Measurements from ENCODE around the gene ACP7.

Gene ACP7

DNA sequence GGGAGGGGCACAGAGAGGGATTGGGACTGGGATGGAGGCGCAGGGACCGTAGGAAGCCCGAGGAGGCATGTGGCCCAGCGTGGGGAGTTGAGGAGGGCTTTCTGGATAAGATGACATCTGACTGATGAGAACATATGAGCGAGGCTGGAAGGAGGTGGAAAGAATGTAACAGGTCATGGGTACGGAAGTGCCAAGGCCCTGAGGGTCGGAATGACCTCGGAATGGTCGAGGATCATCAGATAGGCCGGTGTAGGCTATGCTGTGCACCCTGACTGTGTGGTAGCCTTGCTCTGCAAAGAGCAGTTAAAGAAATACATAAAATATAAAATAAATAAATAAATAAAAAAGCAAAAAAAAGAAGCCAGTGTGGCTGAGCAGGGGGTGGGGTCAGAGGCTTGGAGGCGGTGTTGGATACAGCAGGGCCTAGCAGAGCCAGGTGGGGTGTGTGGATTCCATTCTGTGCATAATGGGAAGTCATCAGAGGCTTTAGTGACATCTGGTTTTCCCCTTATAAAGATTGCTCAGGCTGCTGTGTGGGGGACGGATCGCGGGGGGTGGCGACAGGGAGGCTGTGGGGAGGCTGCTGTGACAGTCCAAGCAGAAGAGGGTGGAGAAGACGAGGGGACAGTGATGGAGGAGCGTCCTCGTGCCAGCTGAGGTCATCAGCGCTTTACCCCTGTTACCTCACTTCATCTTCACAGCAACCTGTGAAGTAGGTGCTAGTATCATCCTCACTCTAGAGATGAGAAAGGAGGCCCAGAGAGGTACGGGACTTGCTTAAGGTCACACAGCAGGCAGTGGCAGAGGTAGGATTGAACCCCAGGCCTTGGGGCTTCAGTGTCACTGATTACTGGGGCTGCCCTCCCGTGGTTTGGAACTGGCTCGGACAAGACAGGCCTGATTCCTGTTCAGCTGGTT is 46.4 kb downstream of the ACP7 start:
- ATAC-seq: no peak
- TF ChIP-seq ZFP30 (CRISPR knock-in tag; IDR thresholded peaks at IDR 0.05) (no peak), ARNTL (CRISPR knock-in tag; IDR thresholded peaks at IDR 0.05; ENCODE audit: borderline replicate concordance, low read depth) (no peak), PPARA (CRISPR knock-in tag; IDR thresholded peaks at IDR 0.05; ENCODE audit: borderline replicate concordance) (no peak), RARB (CRISPR knock-in tag; IDR thresholded peaks at IDR 0.05) (no peak), POU6F1 (CRISPR knock-in tag; IDR thresholded peaks at IDR 0.05; ENCODE audit: borderline replicate concordance, low read depth) (no peak), ISL1 (CRISPR knock-in tag; IDR thresholded peaks at IDR 0.05) (no peak), TOX (CRISPR knock-in tag; IDR thresholded peaks at IDR 0.05; ENCODE audit: borderline replicate concordance) (no peak), ZC3H10 (CRISPR knock-in tag; IDR thresholded peaks at IDR 0.05) (no peak), BACH2 (CRISPR knock-in tag; IDR thresholded peaks at IDR 0.05; ENCODE audit: borderline replicate concordance) (no peak), ESRRG (CRISPR knock-in tag; IDR thresholded peaks at IDR 0.05) (no peak), ZFP3 (CRISPR knock-in tag; IDR thresholded peaks at IDR 0.05) (no peak), ZNF565 (CRISPR knock-in tag; conservative IDR thresholded peaks at IDR 0.05; ENCODE audit: low read depth) (no peak), OSR1 (CRISPR knock-in tag; IDR thresholded peaks at IDR 0.05) (no peak), TSHZ2 (CRISPR knock-in tag; IDR thresholded peaks at IDR 0.05) (no peak)

GRCh38 chr19:39131255-39131755 is 47.1 kb downstream of the ACP7 start:
- TF ChIP-seq ZFP3 (CRISPR knock-in tag; IDR thresholded peaks at IDR 0.05) (no peak), OSR1 (CRISPR knock-in tag; IDR thresholded peaks at IDR 0.05) (no peak), ZNF565 (CRISPR knock-in tag; conservative IDR thresholded peaks at IDR 0.05; ENCODE audit: low read depth) (no peak), TOX (CRISPR knock-in tag; IDR thresholded peaks at IDR 0.05; ENCODE audit: borderline replicate concordance) (no peak), TCF4 (CRISPR knock-in tag; IDR thresholded peaks at IDR 0.05; ENCODE audit: borderline replicate concordance) (no peak), GLIS3 (CRISPR knock-in tag; IDR thresholded peaks at IDR 0.05) (no peak)
- TF ChIP-seq, protein P1, sequence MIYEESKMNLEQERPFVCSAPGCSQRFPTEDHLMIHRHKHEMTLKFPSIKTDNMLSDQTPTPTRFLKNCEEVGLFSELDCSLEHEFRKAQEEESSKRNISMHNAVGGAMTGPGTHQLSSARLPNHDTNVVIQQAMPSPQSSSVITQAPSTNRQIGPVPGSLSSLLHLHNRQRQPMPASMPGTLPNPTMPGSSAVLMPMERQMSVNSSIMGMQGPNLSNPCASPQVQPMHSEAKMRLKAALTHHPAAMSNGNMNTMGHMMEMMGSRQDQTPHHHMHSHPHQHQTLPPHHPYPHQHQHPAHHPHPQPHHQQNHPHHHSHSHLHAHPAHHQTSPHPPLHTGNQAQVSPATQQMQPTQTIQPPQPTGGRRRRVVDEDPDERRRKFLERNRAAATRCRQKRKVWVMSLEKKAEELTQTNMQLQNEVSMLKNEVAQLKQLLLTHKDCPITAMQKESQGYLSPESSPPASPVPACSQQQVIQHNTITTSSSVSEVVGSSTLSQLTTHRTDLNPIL (CRISPR knock-in tag; IDR thresholded peaks at IDR 0.05; ENCODE audit: low read depth): no peak
- ATAC-seq: no peak

DNA sequence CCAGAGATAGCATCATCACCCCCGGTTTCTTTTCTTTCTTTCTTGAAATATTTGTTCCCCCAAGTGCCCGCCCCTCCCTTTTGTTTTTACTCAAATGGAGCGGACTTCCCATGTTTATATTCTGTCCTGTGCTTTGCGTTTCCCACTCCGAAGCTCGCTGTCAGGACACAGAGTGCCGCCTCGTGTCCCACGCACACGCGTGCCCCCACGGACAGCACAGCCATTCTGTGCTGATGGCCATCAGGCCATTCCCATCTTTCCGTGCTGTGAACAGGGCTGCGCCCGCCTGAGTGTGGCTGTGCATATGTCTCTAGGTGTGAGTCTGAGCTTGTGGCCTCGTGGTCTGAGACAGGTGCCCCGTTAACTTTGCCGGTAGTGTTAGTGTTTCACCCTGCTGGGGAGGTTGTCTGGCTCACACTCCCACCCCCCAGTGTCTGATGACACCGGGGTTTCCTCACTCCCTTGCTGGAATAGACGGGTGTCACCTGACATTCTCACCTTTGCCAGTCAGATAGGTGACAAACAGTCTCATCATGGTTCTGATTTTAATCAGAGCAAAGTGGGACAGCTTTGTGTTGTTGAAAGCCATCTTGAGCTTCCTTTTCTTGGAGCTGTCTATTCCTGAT is 48.3 kb downstream of the ACP7 start:
- TF ChIP-seq POU6F1 (CRISPR knock-in tag; IDR thresholded peaks at IDR 0.05; ENCODE audit: borderline replicate concordance, low read depth): no peak
- no peak for TF ChIP-seq OSR1 (CRISPR knock-in tag; IDR thresholded peaks at IDR 0.05)
- TF ChIP-seq ISL1 (CRISPR knock-in tag; IDR thresholded peaks at IDR 0.05): no peak
- no peak for TF ChIP-seq ARNTL (CRISPR knock-in tag; IDR thresholded peaks at IDR 0.05; ENCODE audit: borderline replicate concordance, low read depth)
- no peak for TF ChIP-seq TSHZ2 (CRISPR knock-in tag; IDR thresholded peaks at IDR 0.05)
- TF ChIP-seq ZFP3 (CRISPR knock-in tag; IDR thresholded peaks at IDR 0.05): no peak
- no peak for ATAC-seq
